ENCODE results near the gene DENND1A. TPM values are rescaled to one million over a fixed set of nuclear protein-coding genes. Genes with fewer than 3 reads are reported as not detected.

Gene DENND1A
- total and polyA plus RNA-seq, 2 experiments from 2014 or later, result 13.1 to 28.7 TPM

DNA sequence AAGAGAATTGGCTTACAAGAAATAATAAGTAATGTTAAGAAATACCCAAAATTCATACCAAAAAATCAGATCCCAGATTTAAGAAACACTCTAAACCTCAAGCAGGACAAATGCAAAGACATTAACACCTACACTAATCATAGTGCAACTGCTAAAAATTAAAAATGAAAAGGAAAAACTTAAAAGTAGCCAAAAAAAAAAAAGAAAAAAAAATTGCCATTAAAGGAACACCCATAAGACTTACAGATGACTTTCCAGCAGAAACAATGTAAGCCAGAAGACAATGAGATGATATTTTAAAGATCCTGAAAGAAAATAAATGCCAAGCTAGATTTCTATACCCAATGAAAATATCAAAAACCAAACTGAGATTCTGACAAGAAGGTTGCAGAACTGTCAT lies 101.5 kb downstream of the DENND1A start:
- TF ChIP-seq NANOG (IDR thresholded peaks at IDR 0.05; ENCODE audit: borderline replicate concordance), result no peak
- TF ChIP-seq, protein P1, sequence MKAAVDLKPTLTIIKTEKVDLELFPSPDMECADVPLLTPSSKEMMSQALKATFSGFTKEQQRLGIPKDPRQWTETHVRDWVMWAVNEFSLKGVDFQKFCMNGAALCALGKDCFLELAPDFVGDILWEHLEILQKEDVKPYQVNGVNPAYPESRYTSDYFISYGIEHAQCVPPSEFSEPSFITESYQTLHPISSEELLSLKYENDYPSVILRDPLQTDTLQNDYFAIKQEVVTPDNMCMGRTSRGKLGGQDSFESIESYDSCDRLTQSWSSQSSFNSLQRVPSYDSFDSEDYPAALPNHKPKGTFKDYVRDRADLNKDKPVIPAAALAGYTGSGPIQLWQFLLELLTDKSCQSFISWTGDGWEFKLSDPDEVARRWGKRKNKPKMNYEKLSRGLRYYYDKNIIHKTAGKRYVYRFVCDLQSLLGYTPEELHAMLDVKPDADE (IDR thresholded peaks at IDR 0.05), result no peak
- TF ChIP-seq, protein P2, sequence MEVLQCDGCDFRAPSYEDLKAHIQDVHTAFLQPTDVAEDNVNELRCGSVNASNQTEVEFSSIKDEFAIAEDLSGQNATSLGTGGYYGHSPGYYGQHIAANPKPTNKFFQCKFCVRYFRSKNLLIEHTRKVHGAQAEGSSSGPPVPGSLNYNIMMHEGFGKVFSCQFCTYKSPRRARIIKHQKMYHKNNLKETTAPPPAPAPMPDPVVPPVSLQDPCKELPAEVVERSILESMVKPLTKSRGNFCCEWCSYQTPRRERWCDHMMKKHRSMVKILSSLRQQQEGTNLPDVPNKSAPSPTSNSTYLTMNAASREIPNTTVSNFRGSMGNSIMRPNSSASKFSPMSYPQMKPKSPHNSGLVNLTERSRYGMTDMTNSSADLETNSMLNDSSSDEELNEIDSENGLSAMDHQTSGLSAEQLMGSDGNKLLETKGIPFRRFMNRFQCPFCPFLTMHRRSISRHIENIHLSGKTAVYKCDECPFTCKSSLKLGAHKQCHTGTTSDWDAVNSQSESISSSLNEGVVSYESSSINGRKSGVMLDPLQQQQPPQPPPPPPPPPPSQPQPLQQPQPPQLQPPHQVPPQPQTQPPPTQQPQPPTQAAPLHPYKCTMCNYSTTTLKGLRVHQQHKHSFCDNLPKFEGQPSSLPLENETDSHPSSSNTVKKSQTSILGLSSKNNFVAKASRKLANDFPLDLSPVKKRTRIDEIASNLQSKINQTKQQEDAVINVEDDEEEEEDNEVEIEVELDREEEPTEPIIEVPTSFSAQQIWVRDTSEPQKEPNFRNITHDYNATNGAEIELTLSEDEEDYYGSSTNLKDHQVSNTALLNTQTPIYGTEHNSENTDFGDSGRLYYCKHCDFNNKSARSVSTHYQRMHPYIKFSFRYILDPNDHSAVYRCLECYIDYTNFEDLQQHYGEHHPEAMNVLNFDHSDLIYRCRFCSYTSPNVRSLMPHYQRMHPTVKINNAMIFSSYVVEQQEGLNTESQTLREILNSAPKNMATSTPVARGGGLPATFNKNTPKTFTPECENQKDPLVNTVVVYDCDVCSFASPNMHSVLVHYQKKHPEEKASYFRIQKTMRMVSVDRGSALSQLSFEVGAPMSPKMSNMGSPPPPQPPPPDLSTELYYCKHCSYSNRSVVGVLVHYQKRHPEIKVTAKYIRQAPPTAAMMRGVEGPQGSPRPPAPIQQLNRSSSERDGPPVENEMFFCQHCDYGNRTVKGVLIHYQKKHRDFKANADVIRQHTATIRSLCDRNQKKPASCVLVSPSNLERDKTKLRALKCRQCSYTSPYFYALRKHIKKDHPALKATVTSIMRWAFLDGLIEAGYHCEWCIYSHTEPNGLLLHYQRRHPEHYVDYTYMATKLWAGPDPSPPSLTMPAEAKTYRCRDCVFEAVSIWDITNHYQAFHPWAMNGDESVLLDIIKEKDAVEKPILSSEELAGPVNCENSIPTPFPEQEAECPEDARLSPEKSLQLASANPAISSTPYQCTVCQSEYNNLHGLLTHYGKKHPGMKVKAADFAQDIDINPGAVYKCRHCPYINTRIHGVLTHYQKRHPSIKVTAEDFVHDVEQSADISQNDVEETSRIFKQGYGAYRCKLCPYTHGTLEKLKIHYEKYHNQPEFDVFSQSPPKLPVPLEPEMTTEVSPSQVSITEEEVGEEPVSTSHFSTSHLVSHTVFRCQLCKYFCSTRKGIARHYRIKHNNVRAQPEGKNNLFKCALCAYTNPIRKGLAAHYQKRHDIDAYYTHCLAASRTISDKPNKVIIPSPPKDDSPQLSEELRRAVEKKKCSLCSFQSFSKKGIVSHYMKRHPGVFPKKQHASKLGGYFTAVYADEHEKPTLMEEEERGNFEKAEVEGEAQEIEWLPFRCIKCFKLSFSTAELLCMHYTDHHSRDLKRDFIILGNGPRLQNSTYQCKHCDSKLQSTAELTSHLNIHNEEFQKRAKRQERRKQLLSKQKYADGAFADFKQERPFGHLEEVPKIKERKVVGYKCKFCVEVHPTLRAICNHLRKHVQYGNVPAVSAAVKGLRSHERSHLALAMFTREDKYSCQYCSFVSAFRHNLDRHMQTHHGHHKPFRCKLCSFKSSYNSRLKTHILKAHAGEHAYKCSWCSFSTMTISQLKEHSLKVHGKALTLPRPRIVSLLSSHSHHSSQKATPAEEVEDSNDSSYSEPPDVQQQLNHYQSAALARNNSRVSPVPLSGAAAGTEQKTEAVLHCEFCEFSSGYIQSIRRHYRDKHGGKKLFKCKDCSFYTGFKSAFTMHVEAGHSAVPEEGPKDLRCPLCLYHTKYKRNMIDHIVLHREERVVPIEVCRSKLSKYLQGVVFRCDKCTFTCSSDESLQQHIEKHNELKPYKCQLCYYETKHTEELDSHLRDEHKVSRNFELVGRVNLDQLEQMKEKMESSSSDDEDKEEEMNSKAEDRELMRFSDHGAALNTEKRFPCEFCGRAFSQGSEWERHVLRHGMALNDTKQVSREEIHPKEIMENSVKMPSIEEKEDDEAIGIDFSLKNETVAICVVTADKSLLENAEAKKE (CRISPR knock-in tag; IDR thresholded peaks at IDR 0.05), result no peak
- no peak for TF ChIP-seq EZH2 (IDR thresholded peaks at IDR 0.05; ENCODE audit: low read depth, unreplicated experiment)
- TF ChIP-seq POLR2AphosphoS5 (IDR thresholded peaks at IDR 0.05; ENCODE audit: low read depth), result no peak
- TF ChIP-seq EZH2phosphoT487 (IDR thresholded peaks at IDR 0.05; ENCODE audit: unreplicated experiment), result no peak
- TF ChIP-seq ZNF331 (CRISPR knock-in tag; IDR thresholded peaks at IDR 0.05; ENCODE audit: low read depth), result no peak
- TF ChIP-seq REST (IDR thresholded peaks at IDR 0.05; ENCODE audit: unreplicated experiment), result no peak
- TF ChIP-seq CREB1 (CRISPR knock-in tag; IDR thresholded peaks at IDR 0.05; ENCODE audit: low read depth), result no peak
- TF ChIP-seq JUNB (IDR thresholded peaks at IDR 0.05; ENCODE audit: unreplicated experiment), result no peak
- TF ChIP-seq ZNF114 (CRISPR knock-in tag; IDR thresholded peaks at IDR 0.05), result no peak
- no peak for DNase-seq (ENCODE audit: low spot score)
- ATAC-seq, result no peak
- H3K9me3 Mint-ChIP-seq, result peaks cover 23% of the 10 kb centered on the region
- Histone ChIP-seq H3K4me1 (ENCODE audit: insufficient read depth) (peaks cover 4% of the 10 kb centered on the region; the same call in 1 of the 2 replicates), H3K27me3 (ENCODE audit: insufficient read depth) (no peaks in the 10 kb centered on the region), H3K79me2 (replicated peaks; ENCODE audit: insufficient read depth) (peaks cover 15% of the 10 kb centered on the region; the same call in 1 of the 2 replicates), H3K4me2 (no peak overlapping the region), H3K27ac (ENCODE audit: low read depth) (no peak overlapping the region), H3K36me3 (ENCODE audit: insufficient read depth) (no peaks in the 10 kb centered on the region), H3K4me3 (no peak overlapping the region), H4K20me1 (replicated peaks; ENCODE audit: insufficient read depth) (no peaks in the 10 kb centered on the region), H3K9me2 (ENCODE audit: insufficient read depth) (no peaks in the 10 kb centered on the region), H2AFZ (no peak overlapping the region), H3F3A (replicated peaks; ENCODE audit: low read depth) (no peaks in the 10 kb centered on the region)
- H3K36me3 Mint-ChIP-seq (ENCODE audit: low read depth), result peaks cover 33% of the 10 kb centered on the region
- no peak overlapping the region for H3K27ac Mint-ChIP-seq
- no peak overlapping the region for H3K4me3 Mint-ChIP-seq
- H3K27me3 Mint-ChIP-seq (ENCODE audit: insufficient read depth, low read depth, poor library complexity), result no peaks in the 10 kb centered on the region
- peaks cover 17% of the 10 kb centered on the region for H3K4me1 Mint-ChIP-seq
